Spleen (tissue), 11 donors: ENCODE results near the gene PEX5. TPM values are rescaled to one million over a fixed set of nuclear protein-coding genes. Genes with fewer than 3 reads are reported as not detected.

ENCODE experiments used
- DNase-seq: peaks from one replicate; pipeline ENCODE4 v3.0.0-alpha.2; 2020
- H3K27ac ChIP-seq, 8 donors: fragments of 200-600 bp; sonication (generic) in 7 of 8; 1 replicate in 4 of 8; 2 replicates in 4 of 8; pipeline versions ENCODE4 v1.5.0 to v1.8.0; 2016 to 2021; ENCODE audit warnings: inconsistent platforms in 4 of 8, mild to moderate bottlenecking in 4 of 8, moderate library complexity in 1 of 8
- H3K27me3 ChIP-seq, 7 donors: fragments of 200-600 bp; sonication (generic) in 6 of 7; replicated peaks in 1 of 7; 1 replicate in 4 of 7; 2 replicates in 3 of 7; pipeline versions ENCODE4 v1.5.0 to v1.8.0; 2016 to 2021; ENCODE audit warnings: inconsistent platforms in 3 of 7, mild to moderate bottlenecking in 1 of 7
- H3K36me3 ChIP-seq, 6 donors: fragments of 200-600 bp; sonication (generic) in 5 of 6; 1 replicate in 4 of 6; 2 replicates in 2 of 6; pipeline versions ENCODE4 v1.5.0 to v1.8.0; 2016 to 2021; ENCODE audit warnings: inconsistent platforms in 2 of 6
- H3K4me1 ChIP-seq, 6 donors: fragments of 200-600 bp; sonication (generic) in 5 of 6; 1 replicate in 3 of 6; 2 replicates in 3 of 6; pipeline versions ENCODE4 v1.5.0 to v1.8.0; 2016 to 2021; ENCODE audit warnings: inconsistent platforms in 3 of 6
- H3K4me3 ChIP-seq, 8 donors: fragments of 200-600 bp; sonication (generic) in 7 of 8; 1 replicate in 4 of 8; 2 replicates in 4 of 8; pipeline versions ENCODE4 v1.5.0 to v1.8.0; 2016 to 2021; ENCODE audit warnings: inconsistent platforms in 4 of 8, mild to moderate bottlenecking in 4 of 8, moderate library complexity in 2 of 8
- H3K9me3 ChIP-seq, 8 donors: fragments of 200-600 bp; sonication (generic) in 7 of 8; 1 replicate in 4 of 8; 2 replicates in 4 of 8; pipeline versions ENCODE4 v1.5.0 to v1.8.0; 2016 to 2021; ENCODE audit warnings: inconsistent platforms in 4 of 8
- CTCF ChIP-seq, 11 experiments: fragments of 200-600 bp in 7 of 11; fragments of 450-650 bp in 4 of 11; sonication (generic) in 4 of 11; IDR thresholded peaks in 8 of 11; conservative IDR thresholded peaks in 3 of 11; 1 replicate in 7 of 11; 2 replicates in 4 of 11; pipeline versions ENCODE4 v1.4.0 to v1.8.0; 2016 to 2021; ENCODE audit warnings: antibody characterized with exemption in 11 of 11, inconsistent platforms in 4 of 11, mild to moderate bottlenecking in 1 of 11
- POLR2A ChIP-seq, 3 donors: fragments of 450-650 bp; IDR thresholded peaks; one replicate each; pipeline ENCODE4 v1.5.1; 2017; ENCODE audit warnings: antibody characterized with exemption in 3 of 3, mild to moderate bottlenecking in 1 of 3
- POLR2AphosphoS5 ChIP-seq, 3 donors: sonication (generic); formaldehyde crosslinking; IDR thresholded peaks; one replicate each; pipeline ENCODE4 v1.5.1; 2017; ENCODE audit warnings: antibody characterized with exemption in 3 of 3
- WGBS, 5 donors: extraction: QIAGEN DNeasy Blood & Tissue Kit in 3 of 5; methylation state at CpG; one replicate each; pipeline versions ENCODE4 v1.1.5 to v1.1.7; 2013 to 2018; 5-methylcytosine and 5-hydroxymethylcytosine counted together
- intact Hi-C: fragments of 100-400 bp; cut with DNase I; formaldehyde crosslinking; loops from one replicate; pipeline ENCODE4 v1.15.0; 2023; ENCODE audit warnings: low total_unique reads
- polyA plus RNA-seq, 3 donors: library from polyadenylated mRNA; stranded (reverse); fragments of 200-250 nt; gene quantifications; one replicate each; pipeline ENCODE4 v1.2.1, GENCODE V29; 2013
- total RNA-seq, 7 donors: library from RNA; depleted of rRNA in 3 of 7; stranded (reverse); fragments of >200 nt in 3 of 7; fragmentation: NEBNext Ultra II Directional in 4 of 7; extraction: Animal tissue kit (Norgen Biotek cat#: 25700) in 4 of 7; gene quantifications; one replicate each; pipeline versions ENCODE4 v1.1.0 to v1.2.1, GENCODE V29; 2016 to 2021
- donor health status: healthy with polysubstance abuse.
- donor health status: DM: no; HTN: no; CAD: no; lungs with moderate emphysema.
- donor health status: DM: no; HTN: no; CAD: no.
- donor health status: Bipolar disorder and iron deficiency.
- donor health status: healthy.
- donor health status: DM: no; HTN: no; CAD: no.
- donor health status: DM: yes; HTN: yes; CAD: no.

The PEX5 gene
- total and polyA plus RNA-seq, 10 donors, result 13.4 to 35.8 (median 22.2) TPM

- peak; percentile 9 for DNase-seq
- Histone ChIP-seq H3K27me3 (no peaks in the 10 kb centered on the region), H3K4me3 (no peak overlapping the region), H3K4me1 (peaks cover 0 to 8% (median 0%) of the 10 kb centered on the region in 6 donors), H3K27ac (no peak overlapping the region), H3K9me3 (no peaks in the 10 kb centered on the region), H3K36me3 (peaks cover 0 to 92% (median 27%) of the 10 kb centered on the region in 6 donors)
- intact Hi-C loops, result no loop called here
- 93 to 98% (median 95%) methylated on average over 7 of the region's 7 CpGs for WGBS, 5 donors
- TF ChIP-seq CTCF (IDR thresholded peaks at IDR 0.05 in 8 of 11, conservative IDR thresholded peaks at IDR 0.05 in 3 of 11) (no peak), POLR2AphosphoS5 (IDR thresholded peaks at IDR 0.05) (no peak), POLR2A (IDR thresholded peaks at IDR 0.05) (no peak)
Measured at GRCh38 chr12:7143564-7143963, 45.9 kb upstream of the PEX5 start.

GRCh38 chr12:7144414-7145120 lies 44.9 kb upstream of the PEX5 start:
- Histone ChIP-seq H3K4me1 (peaks cover 0 to 8% (median 0%) of the 10 kb centered on the region in 6 donors), H3K27me3 (no peaks in the 10 kb centered on the region), H3K36me3 (peaks cover 0 to 93% (median 37%) of the 10 kb centered on the region in 6 donors), H3K4me3 (no peak overlapping the region), H3K9me3 (no peaks in the 10 kb centered on the region), H3K27ac (no peak overlapping the region)
- peak; percentile 28 for DNase-seq
- TF ChIP-seq POLR2A (IDR thresholded peaks at IDR 0.05), result no peak
- TF ChIP-seq CTCF (IDR thresholded peaks at IDR 0.05 in 8 of 11, conservative IDR thresholded peaks at IDR 0.05 in 3 of 11), result peak in 10 of 11 experiments; percentile 14 to 72 (median 52)
- intact Hi-C loops, result no loop called here
- WGBS, 5 donors, result 56 to 64% (median 58%) methylated on average over 9 to 11 of the region's 11 CpGs

- Histone ChIP-seq H3K27ac (no peak overlapping the region), H3K4me3 (no peak overlapping the region), H3K36me3 (peaks cover 0 to 93% (median 48%) of the 10 kb centered on the region in 6 donors), H3K4me1 (peaks cover 0 to 16% (median 3%) of the 10 kb centered on the region in 6 donors), H3K9me3 (no peaks in the 10 kb centered on the region), H3K27me3 (no peaks in the 10 kb centered on the region)
- DNase-seq, result peak; percentile 18
- intact Hi-C loops, result no loop called here
- TF ChIP-seq CTCF (IDR thresholded peaks at IDR 0.05 in 8 of 11, conservative IDR thresholded peaks at IDR 0.05 in 3 of 11) (no peak), POLR2A (IDR thresholded peaks at IDR 0.05) (no peak), POLR2AphosphoS5 (IDR thresholded peaks at IDR 0.05) (no peak)
- WGBS, 5 donors, result 74 to 92% (median 81%) methylated on average over 4 of the region's 4 CpGs
Measured at GRCh38 chr12:7145671-7146070, 43.8 kb upstream of the PEX5 start.

- H3K36me3 ChIP-seq, result peaks cover 0 to 93% (median 51%) of the 10 kb centered on the region in 6 donors
- intact Hi-C loops, result no loop called here
- H3K9me3 ChIP-seq, result no peaks in the 10 kb centered on the region
- H3K27me3 ChIP-seq, result no peaks in the 10 kb centered on the region
- peaks cover 0 to 17% (median 3%) of the 10 kb centered on the region in 6 donors for H3K4me1 ChIP-seq
- WGBS, 5 donors, result 90 to 94% (median 91%) methylated on average over 7 of the region's 7 CpGs
- no peak for DNase-seq
- TF ChIP-seq POLR2A (IDR thresholded peaks at IDR 0.05) (no peak), POLR2AphosphoS5 (IDR thresholded peaks at IDR 0.05) (no peak), CTCF (IDR thresholded peaks at IDR 0.05 in 8 of 11, conservative IDR thresholded peaks at IDR 0.05 in 3 of 11) (no peak)
- H3K4me3 ChIP-seq, result no peak overlapping the region
- no peak overlapping the region for H3K27ac ChIP-seq
Measured at GRCh38 chr12:7146228-7146627, 43.3 kb upstream of the PEX5 start.
